Stimulated activated memory B cell treated with anti-CD40 and anti-IgM and Interleukin-4, amounts not matched to agents 10 μg/mL and 1 μg/mL and 100 μg/mL, for 72 hours (primary cell): ENCODE data around the gene TNRC6C.
"Not testable (repeated sequence)": the region's sequence is repeated elsewhere in the genome, so short reads cannot be mapped to it uniquely, and the experiment has no call there.

Experiments
- ATAC-seq: fragments of 150-1000 bp; cut with Tn5 transposase; 2 replicates; pipeline ENCODE4 v1.10.0; 2021
- H3K27ac Mint-ChIP-seq: one replicate; pipeline ENCODE4 v1.8.0; 2022; ENCODE audit warnings: mild to moderate bottlenecking, mixed read lengths
- H3K27me3 Mint-ChIP-seq: one replicate; pipeline ENCODE4 v1.8.0; 2022; ENCODE audit warnings: mixed read lengths
- H3K36me3 Mint-ChIP-seq: one replicate; pipeline ENCODE4 v1.8.0; 2022; ENCODE audit warnings: mixed read lengths
- H3K4me1 Mint-ChIP-seq: one replicate; pipeline ENCODE4 v1.8.0; 2022; ENCODE audit warnings: mixed read lengths
- H3K4me3 Mint-ChIP-seq: one replicate; pipeline ENCODE4 v1.8.0; 2022; ENCODE audit warnings: mild to moderate bottlenecking, moderate library complexity, mixed read lengths
- H3K9me3 Mint-ChIP-seq: one replicate; pipeline ENCODE4 v1.8.0; 2022; ENCODE audit warnings: mixed read lengths

The TNRC6C gene

DNA sequence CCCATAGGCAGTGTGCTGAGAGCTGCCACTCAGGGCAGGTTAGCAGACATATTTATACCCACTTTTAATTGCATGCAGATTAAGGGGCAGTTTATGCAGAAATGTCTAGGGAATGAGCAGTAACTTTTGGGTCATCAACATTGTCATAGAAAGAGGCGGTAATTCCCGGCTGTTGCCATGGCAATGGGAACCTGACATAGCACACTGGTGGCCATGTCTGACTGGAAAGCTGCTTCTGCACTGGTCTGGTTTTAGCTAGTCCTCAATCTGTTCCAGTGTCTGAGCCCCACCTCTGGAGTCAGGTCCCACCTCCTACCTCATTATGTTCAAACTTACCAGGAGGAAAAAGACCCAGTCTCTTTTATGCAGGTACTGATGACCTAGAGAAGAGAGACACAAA lies 31.5 kb upstream of the TNRC6C start:
- H3K27ac Mint-ChIP-seq = no peak overlapping the region
- peaks cover 29% of the 10 kb centered on the region for H3K4me1 Mint-ChIP-seq
- H3K36me3 Mint-ChIP-seq = no peaks in the 10 kb centered on the region
- H3K27me3 Mint-ChIP-seq = peaks cover 88% of the 10 kb centered on the region
- no peak for ATAC-seq
- H3K9me3 Mint-ChIP-seq = no peaks in the 10 kb centered on the region
- no peak overlapping the region for H3K4me3 Mint-ChIP-seq

DNA sequence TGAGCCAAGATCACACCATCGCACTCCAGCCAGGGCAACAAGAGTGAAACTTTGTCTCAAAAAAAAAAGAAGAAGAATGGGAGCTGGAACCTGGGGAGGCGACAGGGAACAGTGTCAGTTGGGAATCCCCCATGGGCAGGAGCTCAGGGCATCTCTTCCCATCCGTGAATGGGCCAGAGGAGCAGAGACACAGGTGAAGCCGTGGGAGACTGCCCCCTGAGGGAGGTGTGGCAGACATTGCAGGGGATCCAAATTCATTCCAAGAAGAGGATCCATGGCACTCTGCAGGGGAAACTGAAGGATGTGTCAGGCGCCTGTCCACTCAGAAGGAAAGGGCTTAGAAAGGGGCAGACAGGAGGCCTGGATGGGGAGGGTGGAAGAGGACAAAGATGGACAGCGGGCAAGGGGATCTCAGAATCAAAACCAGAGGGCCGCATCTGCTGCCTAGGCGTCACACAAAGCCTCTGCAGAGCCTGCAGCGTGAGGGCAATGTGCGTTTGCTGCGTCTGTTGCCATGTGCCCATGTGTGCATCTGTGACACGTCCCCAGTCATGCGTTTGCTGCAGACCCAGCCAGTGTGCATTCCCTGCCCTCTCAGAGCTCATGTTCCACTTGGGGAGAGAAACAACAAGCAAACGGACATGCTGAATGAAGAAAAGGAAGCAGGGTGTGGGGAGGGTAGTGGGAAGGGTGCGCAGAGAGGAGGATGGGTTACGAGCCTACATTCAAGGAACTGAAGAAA lies 30.6 kb upstream of the TNRC6C start:
- Mint-ChIP-seq H3K9me3 (no peaks in the 10 kb centered on the region), H3K4me3 (no peak overlapping the region), H3K27me3 (peaks cover 92% of the 10 kb centered on the region), H3K36me3 (no peaks in the 10 kb centered on the region), H3K4me1 (peaks cover 29% of the 10 kb centered on the region), H3K27ac (no peak overlapping the region)
- no peak for ATAC-seq

- H3K9me3 Mint-ChIP-seq = no peaks in the 10 kb centered on the region
- peaks cover 94% of the 10 kb centered on the region for H3K27me3 Mint-ChIP-seq
These were observed 29.9 kb upstream of the TNRC6C start for GRCh38 chr17:77928519-77929179.

GRCh38 chr17:77929180-77929564 lies 29.3 kb upstream of the TNRC6C start:
- no peak overlapping the region for H3K27ac Mint-ChIP-seq
- no peak overlapping the region for H3K4me3 Mint-ChIP-seq
- no peak for ATAC-seq
- H3K27me3 Mint-ChIP-seq = peaks cover 94% of the 10 kb centered on the region
- no peaks in the 10 kb centered on the region for H3K36me3 Mint-ChIP-seq
- H3K9me3 Mint-ChIP-seq = no peaks in the 10 kb centered on the region
- peaks cover 41% of the 10 kb centered on the region for H3K4me1 Mint-ChIP-seq

More at GRCh38 chr17:77928519-77929179, 29.9 kb upstream of the TNRC6C start:
- Mint-ChIP-seq H3K4me1 (peaks cover 36% of the 10 kb centered on the region), H3K36me3 (no peaks in the 10 kb centered on the region), H3K4me3 (no peak overlapping the region), H3K27ac (no peak overlapping the region)
- ATAC-seq = no peak

GRCh38 chr17:77929871-77930436 lies 28.5 kb upstream of the TNRC6C start:
- peaks cover 41% of the 10 kb centered on the region for H3K4me1 Mint-ChIP-seq
- no peak overlapping the region for H3K4me3 Mint-ChIP-seq
- no peaks in the 10 kb centered on the region for H3K9me3 Mint-ChIP-seq
- H3K36me3 Mint-ChIP-seq = no peaks in the 10 kb centered on the region
- ATAC-seq = no peak
- no peak overlapping the region for H3K27ac Mint-ChIP-seq
- peaks cover 92% of the 10 kb centered on the region for H3K27me3 Mint-ChIP-seq

GRCh38 chr17:77930780-77931768 lies 27.4 kb upstream of the TNRC6C start:
- H3K27ac Mint-ChIP-seq = no peak overlapping the region
- no peaks in the 10 kb centered on the region for H3K36me3 Mint-ChIP-seq
- ATAC-seq = no peak
- peaks cover 89% of the 10 kb centered on the region for H3K27me3 Mint-ChIP-seq
- no peak overlapping the region for H3K4me3 Mint-ChIP-seq
- H3K4me1 Mint-ChIP-seq = peaks cover 41% of the 10 kb centered on the region
- no peaks in the 10 kb centered on the region for H3K9me3 Mint-ChIP-seq

DNA sequence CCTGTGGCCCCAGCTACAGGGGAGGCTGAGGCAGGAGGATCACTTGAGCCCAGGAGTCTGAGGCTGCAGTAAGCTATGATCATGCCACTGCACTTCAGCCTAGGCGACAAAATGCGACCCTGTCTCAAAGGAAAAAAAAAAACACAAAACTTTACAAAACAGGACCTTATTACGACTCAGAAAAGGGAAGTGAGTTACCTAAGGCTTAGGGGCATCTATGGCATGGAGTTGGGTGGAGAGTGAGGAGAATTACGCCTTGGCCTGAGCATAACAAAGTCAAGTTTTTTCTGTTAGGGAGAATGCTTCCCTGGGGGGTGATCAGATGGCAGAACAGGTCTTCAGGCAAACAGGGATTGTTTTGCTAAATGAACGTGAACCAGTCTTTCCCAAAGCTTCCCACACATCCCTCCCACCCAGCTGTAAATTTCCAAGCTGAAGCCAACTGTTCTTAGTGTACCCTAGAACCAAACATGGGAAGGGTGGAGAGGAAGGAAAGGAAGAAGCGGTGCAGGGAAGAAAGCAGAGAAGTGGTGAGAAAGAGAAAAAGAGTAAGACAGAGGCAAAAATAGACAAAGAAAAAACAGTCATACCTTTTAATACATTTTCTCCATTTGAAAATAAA lies 24.6 kb upstream of the TNRC6C start:
- H3K9me3 Mint-ChIP-seq = no peaks in the 10 kb centered on the region
- peaks cover 21% of the 10 kb centered on the region for H3K4me1 Mint-ChIP-seq
- H3K36me3 Mint-ChIP-seq = no peaks in the 10 kb centered on the region
- no peak overlapping the region for H3K27ac Mint-ChIP-seq
- H3K4me3 Mint-ChIP-seq = no peak overlapping the region
- H3K27me3 Mint-ChIP-seq = peaks cover 89% of the 10 kb centered on the region
- no peak for ATAC-seq

DNA sequence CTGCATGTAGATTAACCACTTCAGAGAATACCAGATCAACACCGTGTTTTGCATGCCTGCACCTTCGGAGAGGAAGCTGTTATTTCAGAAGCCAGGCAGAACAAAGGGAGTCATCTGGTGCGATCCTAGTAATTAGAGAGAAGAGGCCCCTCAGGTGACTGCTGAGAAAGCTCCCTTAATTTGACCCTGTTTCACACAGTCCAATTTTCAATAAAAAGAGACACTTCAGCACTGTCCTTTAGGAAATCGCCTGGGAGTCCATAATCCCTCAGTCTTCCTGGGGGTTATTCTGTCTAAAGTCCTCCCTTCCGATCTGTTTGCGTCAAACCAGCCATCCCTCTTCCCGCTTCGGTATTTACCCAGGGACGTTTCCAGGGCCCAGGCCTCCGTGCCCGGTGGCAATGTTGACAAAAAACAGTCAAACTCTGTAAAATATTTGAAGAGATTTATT lies 23.4 kb upstream of the TNRC6C start:
- H3K4me1 Mint-ChIP-seq = peaks cover 12% of the 10 kb centered on the region
- H3K4me3 Mint-ChIP-seq = no peak overlapping the region
- no peak overlapping the region for H3K27ac Mint-ChIP-seq
- no peaks in the 10 kb centered on the region for H3K9me3 Mint-ChIP-seq
- H3K36me3 Mint-ChIP-seq = no peaks in the 10 kb centered on the region
- H3K27me3 Mint-ChIP-seq = peaks cover 81% of the 10 kb centered on the region
- no peak for ATAC-seq

- not testable (repeated sequence) for H3K36me3 Mint-ChIP-seq, H3K4me3 Mint-ChIP-seq, H3K27ac Mint-ChIP-seq, ATAC-seq, H3K9me3 Mint-ChIP-seq
- Mint-ChIP-seq H3K4me1 (peaks cover 12% of the 10 kb centered on the region), H3K27me3 (peaks cover 81% of the 10 kb centered on the region)
These were observed 22.8 kb upstream of the TNRC6C start for GRCh38 chr17:77935744-77936143.

GRCh38 chr17:77936881-77937280 lies 21.6 kb upstream of the TNRC6C start:
- no peak overlapping the region for H3K4me3 Mint-ChIP-seq
- H3K27me3 Mint-ChIP-seq = peaks cover 80% of the 10 kb centered on the region
- H3K27ac Mint-ChIP-seq = no peak overlapping the region
- H3K4me1 Mint-ChIP-seq = peaks cover 12% of the 10 kb centered on the region
- peaks cover 4% of the 10 kb centered on the region for H3K9me3 Mint-ChIP-seq
- no peaks in the 10 kb centered on the region for H3K36me3 Mint-ChIP-seq
- no peak for ATAC-seq

GRCh38 chr17:77941004-77941403 lies 17.5 kb upstream of the TNRC6C start:
- no peak for ATAC-seq
- peaks cover 74% of the 10 kb centered on the region for H3K27me3 Mint-ChIP-seq
- H3K36me3 Mint-ChIP-seq = no peaks in the 10 kb centered on the region
- no peak overlapping the region for H3K27ac Mint-ChIP-seq
- H3K4me1 Mint-ChIP-seq = no peaks in the 10 kb centered on the region
- H3K9me3 Mint-ChIP-seq = peaks cover 4% of the 10 kb centered on the region
- H3K4me3 Mint-ChIP-seq = no peak overlapping the region

DNA sequence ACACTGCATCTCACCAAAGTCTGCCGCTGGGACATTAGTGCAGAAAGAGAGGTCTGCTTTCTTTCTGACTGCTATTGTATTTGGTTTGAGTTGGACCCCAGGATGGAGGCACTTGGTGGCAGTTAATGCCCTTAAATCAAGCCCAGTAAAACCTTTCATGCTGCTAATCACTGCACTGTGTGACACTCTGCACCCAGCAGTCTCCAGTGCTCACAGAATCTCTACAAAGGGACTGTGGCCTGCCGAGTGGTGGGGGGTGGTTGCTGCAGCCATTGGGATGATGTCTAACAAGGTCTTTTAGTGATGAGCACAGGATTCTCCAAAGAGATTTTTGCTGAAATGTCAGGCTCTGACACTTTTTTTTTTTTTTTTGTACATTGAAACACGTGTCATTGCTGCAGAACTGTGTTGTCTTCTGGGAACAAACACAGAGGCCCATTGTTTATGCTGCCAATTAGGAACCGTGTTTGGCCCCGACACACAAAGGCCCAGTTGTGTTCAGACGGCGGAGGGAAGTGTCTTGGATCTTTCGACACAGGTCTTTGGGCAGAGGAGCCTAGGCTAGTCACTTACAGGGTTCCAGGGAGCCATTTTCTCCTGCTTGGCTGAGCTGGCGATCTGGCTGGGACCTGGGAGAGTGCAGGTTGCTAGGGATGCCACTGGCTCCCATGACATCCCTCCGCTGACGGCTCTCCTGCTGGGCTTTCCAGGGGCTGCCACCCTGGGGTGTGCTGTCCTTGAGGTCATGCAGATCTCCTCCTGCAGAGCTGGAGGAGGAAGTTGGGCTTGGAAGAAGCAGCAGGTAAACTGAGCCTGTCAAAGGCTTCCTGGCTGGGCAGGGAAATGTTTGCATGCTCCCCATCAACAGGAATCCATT lies 16.2 kb upstream of the TNRC6C start:
- Mint-ChIP-seq H3K36me3 (no peaks in the 10 kb centered on the region), H3K27me3 (peaks cover 74% of the 10 kb centered on the region), H3K4me3 (no peak overlapping the region), H3K27ac (no peak overlapping the region), H3K4me1 (no peaks in the 10 kb centered on the region), H3K9me3 (peaks cover 4% of the 10 kb centered on the region)
- no peak for ATAC-seq

DNA sequence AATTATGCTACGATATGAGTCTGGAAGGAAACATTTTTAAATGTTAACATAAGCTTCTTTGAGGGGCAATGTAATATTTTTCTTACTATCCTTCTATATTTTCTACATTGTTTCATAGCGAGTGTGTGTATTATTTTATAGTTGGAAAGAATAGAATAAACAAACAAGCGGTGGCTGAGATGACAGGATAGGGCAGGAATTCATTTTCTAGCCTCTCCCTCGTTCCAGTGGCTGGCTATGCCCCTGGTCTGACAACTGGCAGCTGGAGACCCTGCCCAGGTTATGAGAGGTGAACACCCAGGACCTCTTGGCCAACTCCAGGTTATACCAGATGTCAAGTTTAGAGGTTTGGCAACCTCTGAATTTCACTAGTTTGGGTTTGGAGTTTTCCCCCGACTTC lies 14.5 kb upstream of the TNRC6C start:
- H3K27ac Mint-ChIP-seq = no peak overlapping the region
- no peak for ATAC-seq
- peaks cover 8% of the 10 kb centered on the region for H3K9me3 Mint-ChIP-seq
- H3K36me3 Mint-ChIP-seq = no peaks in the 10 kb centered on the region
- peaks cover 71% of the 10 kb centered on the region for H3K27me3 Mint-ChIP-seq
- H3K4me3 Mint-ChIP-seq = no peak overlapping the region
- no peaks in the 10 kb centered on the region for H3K4me1 Mint-ChIP-seq
